ENCODE measurements around the gene CAPZA1. TPM values are rescaled to one million over a fixed set of nuclear protein-coding genes. Genes with fewer than 3 reads are reported as not detected.

CAPZA1 gene
- total RNA-seq: 234 and 391 TPM in 2 replicates

DNA sequence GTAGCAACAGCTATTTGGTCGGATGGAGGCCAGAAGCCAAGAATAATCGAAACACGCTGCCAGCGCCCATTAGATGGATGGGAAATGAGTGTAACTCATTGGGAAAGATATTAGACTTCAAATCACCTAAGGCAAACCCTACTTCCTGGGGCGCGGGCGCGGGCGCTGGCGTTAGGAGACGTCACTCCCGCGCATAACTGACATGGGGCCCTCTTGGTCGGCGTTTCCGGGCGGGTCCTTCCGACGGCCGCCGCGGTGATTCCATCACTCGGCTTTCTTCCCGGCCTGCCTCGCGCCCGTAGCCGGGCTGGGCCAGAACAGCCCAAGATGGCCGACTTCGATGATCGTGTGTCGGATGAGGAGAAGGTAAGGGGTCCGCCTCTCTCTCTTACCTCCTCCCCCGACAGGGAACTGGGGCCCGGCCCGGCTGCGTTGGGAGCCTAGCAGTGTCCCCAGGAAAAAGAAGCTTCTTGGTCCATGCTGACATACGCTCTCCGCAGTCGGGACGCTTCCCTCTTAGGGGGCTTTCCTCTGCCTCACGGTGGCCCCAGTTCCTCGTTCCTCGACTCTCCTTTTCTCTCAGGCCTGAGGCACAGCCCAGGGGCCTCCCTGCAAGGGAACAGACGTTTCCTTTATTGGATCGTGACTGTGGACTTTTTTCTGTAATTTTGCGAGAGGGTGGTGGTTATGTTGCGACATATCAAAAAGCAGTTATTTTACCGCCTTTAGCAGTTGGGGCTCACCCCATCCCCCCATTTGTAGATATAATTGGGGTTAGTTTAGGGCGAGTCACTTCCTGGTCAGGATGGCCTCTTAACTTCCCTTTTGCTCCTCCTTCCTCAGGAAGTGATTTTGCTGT lies at the start of gene CAPZA1:
CAPZA1 (plus strand) TSS at position 315 of the 859 bp plus-strand sequence; CDS start at position 328, 13 bp downstream.

DNA sequence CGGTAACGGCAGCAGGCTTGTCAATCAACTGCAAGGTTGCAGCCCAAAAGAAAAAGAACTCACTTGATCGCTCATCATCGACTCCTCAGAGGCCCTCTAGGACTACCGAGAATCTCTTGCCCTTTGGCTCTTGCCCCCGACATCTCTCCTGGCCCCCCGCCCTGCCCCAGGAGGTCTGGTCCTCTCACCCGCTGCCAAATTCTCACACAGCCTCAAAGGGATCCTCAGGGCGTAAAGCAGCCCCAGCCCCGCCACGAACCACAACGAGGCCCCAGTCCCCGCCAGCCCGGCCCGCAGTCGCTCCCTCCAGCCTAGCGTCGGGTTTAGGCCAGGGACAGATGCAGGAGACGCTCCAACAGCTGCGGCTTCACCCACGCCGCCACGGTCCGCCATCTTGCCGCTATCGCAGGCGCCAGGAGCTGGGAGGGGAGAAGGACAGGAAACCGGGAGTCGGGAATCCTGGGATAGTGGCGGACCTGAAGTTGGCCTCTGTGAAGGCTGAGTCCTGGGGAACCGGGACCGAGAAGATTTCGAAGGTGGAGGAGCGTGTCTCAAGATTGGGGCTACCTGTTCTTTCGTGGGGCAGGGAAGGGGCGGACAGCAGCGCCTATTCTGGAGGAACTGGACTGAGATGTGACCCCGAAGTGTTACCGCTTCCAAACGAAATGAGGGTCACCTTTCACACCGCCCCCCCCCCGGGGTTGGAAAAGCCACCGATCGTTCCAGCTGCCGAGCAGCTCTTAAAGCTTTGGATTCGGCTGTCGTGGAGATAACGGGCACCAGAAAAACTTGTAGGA lies 713 bp upstream of the CAPZA1 start, which contains the start of gene ST7L:
ST7L (minus strand) TSS at position 421 of the 797 bp plus-strand sequence; CDS start at position 393, 28 bp downstream.

DNA sequence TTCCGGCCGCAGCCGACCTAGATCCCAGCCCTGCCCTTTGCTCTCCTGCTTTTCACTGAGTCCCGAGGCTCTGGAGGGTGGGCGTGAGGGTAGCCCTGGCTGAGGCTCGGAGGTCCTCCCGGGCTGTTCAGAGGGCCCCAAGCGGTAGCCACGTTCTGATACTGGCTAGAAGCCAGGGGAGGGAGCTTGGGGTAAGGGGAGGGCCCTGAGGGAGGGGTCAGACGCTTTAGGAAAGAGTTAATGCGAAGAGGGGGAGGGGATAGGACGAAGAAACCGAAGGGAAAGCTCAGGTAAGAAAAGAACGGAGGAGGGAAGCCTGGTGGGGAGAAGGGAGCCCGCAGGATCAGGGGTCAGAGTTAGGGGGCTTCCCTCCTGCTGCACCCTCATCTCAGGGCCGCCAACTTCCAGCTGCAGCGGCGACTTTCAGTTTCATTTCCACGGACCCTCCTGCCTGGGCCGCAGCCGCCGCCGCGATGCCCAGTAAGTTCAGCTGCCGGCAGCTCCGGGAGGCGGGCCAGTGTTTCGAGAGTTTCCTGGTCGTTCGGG lies 54.9 kb downstream of the CAPZA1 start, which contains the start of gene MOV10:
MOV10 (plus strand) TSS at position 220 of the 546 bp plus-strand sequence; CDS start at position 474, 254 bp downstream.

DNA sequence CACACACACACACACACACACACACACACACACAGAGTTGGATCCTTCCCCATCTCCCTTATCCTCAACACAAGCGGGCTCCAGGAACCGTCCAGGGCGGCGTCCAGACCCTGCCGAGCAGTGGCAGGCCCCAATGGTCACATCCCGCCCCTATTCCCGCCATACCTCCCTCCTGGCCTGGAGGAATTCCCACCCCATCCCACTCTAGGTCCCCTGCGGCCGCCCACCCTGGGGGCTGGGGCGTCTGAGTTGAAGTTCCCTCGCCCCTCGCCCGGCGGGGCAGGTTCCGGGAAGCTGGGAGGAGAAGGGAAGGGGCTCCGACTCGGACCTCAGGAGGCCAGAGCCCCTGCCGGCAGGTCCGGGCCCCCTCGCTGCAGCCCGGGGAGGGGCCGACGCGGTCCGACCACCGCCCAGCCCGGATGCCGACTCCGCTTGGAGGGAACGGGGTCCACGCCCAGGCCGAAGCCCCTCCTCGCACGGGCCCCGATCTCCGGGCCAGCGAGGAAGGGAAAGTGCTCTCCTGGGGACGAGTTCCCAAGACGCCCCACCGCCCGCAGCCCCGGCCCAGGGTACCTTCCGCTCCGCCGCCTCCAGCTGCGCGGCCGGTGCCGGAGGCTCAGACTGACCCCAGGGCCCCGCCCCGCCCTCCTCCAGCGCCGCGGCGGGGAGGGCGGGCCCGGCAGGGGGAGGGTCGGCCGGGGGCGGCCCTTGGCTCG lies 87.0 kb downstream of the CAPZA1 start, which contains the start of gene RHOC:
RHOC (minus strand) TSS at position 623 of the 716 bp plus-strand sequence. CDS start 3,328 bp downstream, outside the sequence.

DNA sequence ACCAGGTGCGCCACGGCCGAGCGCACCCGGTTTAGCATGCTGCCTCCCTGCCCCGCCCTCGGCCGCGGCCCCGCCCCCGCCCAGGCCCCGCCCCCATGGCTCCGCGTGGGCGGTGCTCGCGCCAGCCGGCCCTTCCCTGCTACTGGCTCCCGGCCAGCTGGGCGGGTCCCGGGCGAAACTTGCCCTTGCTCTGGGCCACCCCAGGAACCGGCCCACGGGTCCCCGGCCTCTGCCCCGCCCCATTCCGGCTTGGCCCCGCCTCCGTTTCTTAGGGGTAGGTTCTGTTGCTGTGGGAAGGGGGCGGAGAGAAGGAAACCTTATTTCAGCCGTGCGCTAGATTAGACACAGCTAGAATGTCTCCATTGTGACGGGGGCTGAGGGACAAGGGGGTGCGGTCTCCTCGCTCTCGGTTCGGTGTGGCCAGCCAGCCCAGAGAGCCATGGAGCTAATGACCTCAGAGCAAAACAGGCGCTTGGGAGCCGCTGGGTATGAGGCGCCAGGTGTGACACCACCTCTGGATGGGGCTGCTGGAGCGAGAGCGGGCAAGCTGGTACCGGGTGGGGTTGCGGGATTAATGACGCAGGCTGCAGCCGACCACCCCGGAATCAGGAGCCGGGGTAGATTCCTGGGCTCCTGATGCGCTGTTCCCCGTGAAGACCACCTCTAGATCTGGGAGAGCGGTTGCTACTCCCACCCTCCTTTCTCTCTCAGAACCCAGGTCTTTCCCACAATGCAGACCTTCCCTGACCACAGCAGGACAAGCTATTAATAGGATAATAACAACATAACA lies 95.8 kb downstream of the CAPZA1 start, which contains the start of gene PPM1J:
PPM1J (minus strand) TSS at position 69 of the 790 bp plus-strand sequence; CDS start at position 38, 31 bp downstream.

Other genes starting within 250 kb of the CAPZA1 start
- gene CTTNBP2NL, start 223.6 kb upstream of the CAPZA1 start, total RNA-seq: 14.6 and 17.1 TPM in 2 replicates
- 0.75 and 1.2 TPM in 2 replicates for gene WNT2B, start 110.9 kb upstream of the CAPZA1 start, total RNA-seq
- gene ST7L, start 691 bp upstream of the CAPZA1 start, total RNA-seq: 17.4 and 23.2 TPM in 2 replicates
- 40.0 and 41.9 TPM in 2 replicates for gene MOV10, start 54.8 kb downstream of the CAPZA1 start, total RNA-seq
- gene RHOC, start 87.3 kb downstream of the CAPZA1 start, total RNA-seq: 395 and 669 TPM in 2 replicates
- 1.1 and 1.8 TPM in 2 replicates for gene PPM1J, start 95.5 kb downstream of the CAPZA1 start, total RNA-seq

Measured in uterine smooth muscle cell (primary cell).